CD4-positive, CD25-positive, alpha-beta regulatory T cell (primary cell): ENCODE data around the gene TPPP2. TPM values are rescaled to one million over a fixed set of nuclear protein-coding genes. Genes with fewer than 3 reads are reported as not detected.
"Not testable (repeated sequence)": the region's sequence is repeated elsewhere in the genome, so short reads cannot be mapped to it uniquely, and the experiment has no call there.

Experiments
- ATAC-seq, 2 donors: fragments of 150-1000 bp; cut with Tn5 transposase; one replicate each; pipeline ENCODE4 v1.10.0; 2021; ENCODE audit warnings: low read depth in 2 of 2, moderate number of reproducible peaks in 2 of 2, moderate library complexity in 1 of 2
- DNase-seq, 3 donors: peaks; one replicate each; pipeline versions ENCODE4 v3.0.0 to v3.0.0-alpha.2; 2012 to 2022; ENCODE audit warnings: mixed read lengths in 1 of 3
- H3K27ac ChIP-seq: one replicate; pipeline ENCODE4 v1.7.0; 2013; ENCODE audit warnings: mild to moderate bottlenecking, low read length; ENCODE audit not compliant: insufficient read depth, poor library complexity, severe bottlenecking
- H3K27me3 ChIP-seq: one replicate; pipeline ENCODE4 v1.7.0; 2013; ENCODE audit warnings: low read length; ENCODE audit not compliant: control insufficient read depth, insufficient read depth
- H3K36me3 ChIP-seq: one replicate; pipeline ENCODE4 v1.7.0; 2013; ENCODE audit warnings: mild to moderate bottlenecking, low read length, moderate library complexity; ENCODE audit not compliant: control insufficient read depth, insufficient read depth
- H3K4me1 ChIP-seq: 2 replicates; pipeline ENCODE4 v1.7.0; 2013; ENCODE audit warnings: mild to moderate bottlenecking, low read length; ENCODE audit not compliant: insufficient read depth, control insufficient read depth, poor library complexity, severe bottlenecking
- H3K4me3 ChIP-seq: one replicate; pipeline ENCODE4 v1.7.0; 2013; ENCODE audit warnings: low read depth, mild to moderate bottlenecking, low read length, moderate library complexity
- H3K9me3 ChIP-seq, 2 experiments: 1 replicate in 1 of 2; 2 replicates in 1 of 2; pipeline ENCODE4 v1.7.0; 2013; ENCODE audit warnings: low read length in 2 of 2, mild to moderate bottlenecking in 1 of 2, moderate library complexity in 1 of 2; ENCODE audit not compliant: control insufficient read depth in 2 of 2
- H3K27ac Mint-ChIP-seq, 3 donors: one replicate each; pipeline ENCODE4 v1.8.0; 2020 to 2022; ENCODE audit warnings: mild to moderate bottlenecking in 3 of 3, mixed read lengths in 3 of 3, moderate library complexity in 2 of 3
- H3K27me3 Mint-ChIP-seq: one replicate; pipeline ENCODE4 v1.8.0; 2022; ENCODE audit warnings: mild to moderate bottlenecking, mixed read lengths
- H3K36me3 Mint-ChIP-seq: one replicate; pipeline ENCODE4 v1.8.0; 2020; ENCODE audit warnings: mixed read lengths
- H3K4me1 Mint-ChIP-seq, 4 donors: one replicate each; pipeline ENCODE4 v1.8.0; 2020 to 2022; ENCODE audit warnings: mixed read lengths in 4 of 4, mild to moderate bottlenecking in 1 of 4
- H3K4me3 Mint-ChIP-seq, 4 donors: one replicate each; pipeline ENCODE4 v1.8.0; 2020 to 2022; ENCODE audit warnings: mild to moderate bottlenecking in 4 of 4, mixed read lengths in 4 of 4, moderate library complexity in 3 of 4
- H3K9me3 Mint-ChIP-seq, 7 donors: one replicate each; pipeline ENCODE4 v1.8.0; 2020 to 2022; ENCODE audit warnings: mixed read lengths in 7 of 7, mild to moderate bottlenecking in 3 of 7, moderate library complexity in 2 of 7
- polyA plus RNA-seq, 4 donors: library from polyadenylated mRNA; unstranded; fragments of 300-500 nt; fragmentation: Illumina TruSeq; gene quantifications; one replicate each; pipeline ENCODE4 v1.2.3, GENCODE V29; 2021
- total RNA-seq: library from RNA; stranded (reverse); gene quantifications from one replicate; pipeline ENCODE4 v1.2.3, GENCODE V29; 2022

Gene TPPP2
- total and polyA plus RNA-seq, 5 donors from 2014 or later = not detected

DNA sequence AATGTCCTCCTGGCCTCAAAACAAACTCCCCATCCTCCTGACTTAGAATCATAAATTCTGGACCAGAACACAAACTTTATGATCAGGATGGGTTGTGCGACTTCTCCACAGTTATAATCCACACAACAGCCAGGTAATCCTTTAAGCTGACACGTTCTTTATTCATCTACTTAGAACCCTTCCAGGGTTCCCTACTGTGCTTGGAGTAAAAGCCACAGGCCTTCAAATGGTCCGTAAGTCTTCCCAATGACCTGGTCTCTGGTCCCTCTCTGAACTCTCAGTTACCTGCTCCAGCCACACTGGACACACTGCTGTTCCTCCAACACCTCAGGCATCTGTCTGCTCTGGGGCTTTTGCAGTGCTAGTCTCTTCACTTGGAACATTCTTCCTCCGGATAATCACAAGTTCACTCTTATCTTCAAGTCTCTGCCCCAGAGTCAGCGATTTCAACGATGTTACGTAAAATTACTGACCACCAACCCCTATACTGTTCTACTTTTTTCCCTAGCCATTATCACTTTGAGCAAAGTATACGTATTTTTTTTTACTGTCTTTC, 10.4 kb downstream of the TPPP2 start:
- no peak overlapping the region for H3K4me3 Mint-ChIP-seq
- H3K4me3 ChIP-seq = no peak overlapping the region
- H3K36me3 Mint-ChIP-seq = no peaks in the 10 kb centered on the region
- peaks cover 17% of the 10 kb centered on the region for H3K27me3 Mint-ChIP-seq
- peaks cover 8% of the 10 kb centered on the region for H3K27me3 ChIP-seq
- peaks cover 0 to 1% (median 0%) of the 10 kb centered on the region in 7 donors for H3K9me3 Mint-ChIP-seq
- H3K36me3 ChIP-seq = no peaks in the 10 kb centered on the region
- peak overlapping the region in 1 of 3 donors; percentile 33 for H3K27ac Mint-ChIP-seq
- no peaks in the 10 kb centered on the region for H3K9me3 ChIP-seq
- ATAC-seq = no peak
- no peak overlapping the region for H3K27ac ChIP-seq
- H3K4me1 Mint-ChIP-seq = peaks cover 0 to 8% (median 3%) of the 10 kb centered on the region in 4 donors
- DNase-seq = no peak
- H3K4me1 ChIP-seq = peaks cover 4% of the 10 kb centered on the region

DNA sequence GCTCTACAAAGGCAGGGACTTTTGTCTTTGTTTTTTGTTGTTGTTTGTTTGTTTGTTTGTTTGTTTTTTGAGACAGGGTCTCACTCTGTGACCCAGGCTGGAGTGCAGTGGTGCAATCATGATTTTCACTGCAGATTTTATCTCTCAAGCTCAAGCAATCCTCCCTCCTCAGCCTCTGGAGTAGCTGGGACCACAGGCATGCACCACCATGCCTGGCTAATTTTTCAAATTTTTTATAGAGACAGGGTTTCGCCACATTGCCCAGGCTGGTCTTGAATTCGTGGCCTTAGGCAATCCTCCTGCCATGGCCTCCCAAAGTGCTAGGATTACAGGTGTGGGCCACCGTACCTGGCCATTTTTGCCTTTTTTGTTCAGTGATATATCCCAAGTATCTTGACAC, 10.9 kb downstream of the TPPP2 start:
- not testable (repeated sequence) for H3K4me3 ChIP-seq, H3K27ac ChIP-seq, ATAC-seq, H3K4me3 Mint-ChIP-seq, H3K36me3 ChIP-seq, H3K4me1 ChIP-seq, DNase-seq, H3K9me3 ChIP-seq, H3K27me3 ChIP-seq, H3K9me3 Mint-ChIP-seq, H3K4me1 Mint-ChIP-seq, H3K36me3 Mint-ChIP-seq, H3K27ac Mint-ChIP-seq
- peaks cover 21% of the 10 kb centered on the region for H3K27me3 Mint-ChIP-seq

DNA sequence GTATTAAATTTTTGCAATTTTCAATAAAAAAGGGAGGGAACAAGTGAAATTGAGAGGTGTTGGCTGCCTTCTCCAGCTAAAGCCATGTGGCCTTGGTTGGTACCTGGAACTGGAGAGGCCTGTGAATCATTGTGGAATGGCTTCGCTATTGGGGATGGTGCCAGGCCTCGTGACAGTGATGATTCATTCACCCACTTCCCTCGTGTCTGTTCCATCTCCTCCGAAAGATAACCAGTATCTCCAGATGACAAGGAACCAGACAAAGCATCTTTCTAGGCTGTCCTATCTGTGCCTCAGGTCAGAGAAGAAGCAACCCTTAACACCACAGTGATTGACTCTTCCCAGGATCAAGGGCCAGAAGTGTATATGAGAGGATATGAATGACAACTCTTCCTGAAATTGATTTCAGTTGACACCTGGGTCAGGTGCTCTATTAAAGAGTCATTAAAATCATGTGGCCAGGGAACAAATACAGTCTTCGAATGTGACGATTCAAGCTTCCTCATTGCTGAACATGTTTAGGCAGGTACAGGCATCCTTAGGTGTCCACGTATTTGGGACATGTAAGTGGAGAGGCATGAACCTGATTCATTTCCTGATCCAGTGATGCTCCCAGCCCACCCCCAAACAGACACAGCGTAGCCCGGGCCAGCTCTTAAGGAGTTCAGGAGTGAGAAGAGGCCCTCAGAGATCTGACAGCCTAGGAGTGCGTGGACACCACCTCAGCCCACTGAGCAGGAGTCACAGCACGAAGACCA, 11.8 kb downstream of the TPPP2 start, which contains the start of gene RNASE7:
Gene RNASE7 (plus strand): TSS at position 687 of the 758 bp plus-strand sequence. CDS start 631 bp downstream, outside the sequence.
- Histone ChIP-seq H3K4me3 (no peak within 1 kb of the TSS), H3K9me3 (no peaks in the 10 kb centered on the region), H3K36me3 (no peaks in the 10 kb centered on the region), H3K27me3 (peaks cover 14% of the 10 kb centered on the region), H3K27ac (no peak within 1 kb of the TSS), H3K4me1 (peaks cover 4% of the 10 kb centered on the region)
- Mint-ChIP-seq H3K4me1 (peaks cover 0 to 8% (median 3%) of the 10 kb centered on the region in 4 donors), H3K9me3 (peaks cover 0 to 1% (median 0%) of the 10 kb centered on the region in 7 donors), H3K27me3 (peaks cover 21% of the 10 kb centered on the region), H3K4me3 (no peak within 1 kb of the TSS), H3K36me3 (no peaks in the 10 kb centered on the region), H3K27ac (no peak within 1 kb of the TSS)
- DNase-seq (no peak), ATAC-seq (no peak)

DNA sequence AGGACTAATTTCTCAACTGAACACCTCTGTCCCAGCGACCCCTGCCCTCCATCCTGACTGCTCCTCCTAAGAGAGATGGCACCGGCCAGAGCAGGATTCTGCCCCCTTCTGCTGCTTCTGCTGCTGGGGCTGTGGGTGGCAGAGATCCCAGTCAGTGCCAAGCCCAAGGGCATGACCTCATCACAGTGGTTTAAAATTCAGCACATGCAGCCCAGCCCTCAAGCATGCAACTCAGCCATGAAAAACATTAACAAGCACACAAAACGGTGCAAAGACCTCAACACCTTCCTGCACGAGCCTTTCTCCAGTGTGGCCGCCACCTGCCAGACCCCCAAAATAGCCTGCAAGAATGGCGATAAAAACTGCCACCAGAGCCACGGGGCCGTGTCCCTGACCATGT, 12.9 kb downstream of the TPPP2 start:
- Histone ChIP-seq H3K36me3 (no peaks in the 10 kb centered on the region), H3K27ac (no peak overlapping the region), H3K27me3 (peaks cover 12% of the 10 kb centered on the region), H3K9me3 (no peaks in the 10 kb centered on the region), H3K4me3 (no peak overlapping the region), H3K4me1 (peaks cover 4% of the 10 kb centered on the region)
- no peaks in the 10 kb centered on the region for H3K36me3 Mint-ChIP-seq
- peaks cover 0 to 1% (median 0%) of the 10 kb centered on the region in 7 donors for H3K9me3 Mint-ChIP-seq
- no peak overlapping the region for H3K4me3 Mint-ChIP-seq
- H3K27ac Mint-ChIP-seq = no peak overlapping the region
- peaks cover 28% of the 10 kb centered on the region for H3K27me3 Mint-ChIP-seq
- no peak for ATAC-seq
- H3K4me1 Mint-ChIP-seq = peaks cover 0 to 8% (median 3%) of the 10 kb centered on the region in 4 donors
- DNase-seq = no peak

DNA sequence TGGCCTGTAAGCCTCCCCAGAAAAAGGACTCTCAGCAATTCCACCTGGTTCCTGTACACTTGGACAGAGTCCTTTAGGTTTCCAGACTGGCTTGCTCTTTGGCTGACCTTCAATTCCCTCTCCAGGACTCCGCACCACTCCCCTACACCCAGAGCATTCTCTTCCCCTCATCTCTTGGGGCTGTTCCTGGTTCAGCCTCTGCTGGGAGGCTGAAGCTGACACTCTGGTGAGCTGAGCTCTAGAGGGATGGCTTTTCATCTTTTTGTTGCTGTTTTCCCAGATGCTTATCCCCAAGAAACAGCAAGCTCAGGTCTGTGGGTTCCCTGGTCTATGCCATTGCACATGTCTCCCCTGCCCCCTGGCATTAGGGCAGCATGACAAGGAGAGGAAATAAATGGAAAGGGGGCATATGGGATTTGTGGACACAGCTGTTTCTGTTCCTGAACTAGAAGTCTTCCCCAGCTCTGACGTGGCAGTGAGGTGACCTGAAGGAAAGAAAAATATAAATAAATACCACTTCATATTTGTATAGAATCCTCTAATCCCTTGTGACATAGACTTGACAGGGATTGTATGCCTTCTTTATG, 13.5 kb downstream of the TPPP2 start:
- Histone ChIP-seq H3K9me3 (no peaks in the 10 kb centered on the region), H3K4me3 (no peak overlapping the region), H3K27me3 (peaks cover 13% of the 10 kb centered on the region), H3K36me3 (no peaks in the 10 kb centered on the region), H3K4me1 (peaks cover 4% of the 10 kb centered on the region), H3K27ac (no peak overlapping the region)
- Mint-ChIP-seq H3K9me3 (peaks cover 0 to 1% (median 0%) of the 10 kb centered on the region in 7 donors), H3K27me3 (peaks cover 31% of the 10 kb centered on the region), H3K36me3 (no peaks in the 10 kb centered on the region), H3K4me1 (peaks cover 0 to 8% (median 3%) of the 10 kb centered on the region in 4 donors), H3K27ac (no peak overlapping the region), H3K4me3 (no peak overlapping the region)
- ATAC-seq = no peak
- DNase-seq = no peak

DNA sequence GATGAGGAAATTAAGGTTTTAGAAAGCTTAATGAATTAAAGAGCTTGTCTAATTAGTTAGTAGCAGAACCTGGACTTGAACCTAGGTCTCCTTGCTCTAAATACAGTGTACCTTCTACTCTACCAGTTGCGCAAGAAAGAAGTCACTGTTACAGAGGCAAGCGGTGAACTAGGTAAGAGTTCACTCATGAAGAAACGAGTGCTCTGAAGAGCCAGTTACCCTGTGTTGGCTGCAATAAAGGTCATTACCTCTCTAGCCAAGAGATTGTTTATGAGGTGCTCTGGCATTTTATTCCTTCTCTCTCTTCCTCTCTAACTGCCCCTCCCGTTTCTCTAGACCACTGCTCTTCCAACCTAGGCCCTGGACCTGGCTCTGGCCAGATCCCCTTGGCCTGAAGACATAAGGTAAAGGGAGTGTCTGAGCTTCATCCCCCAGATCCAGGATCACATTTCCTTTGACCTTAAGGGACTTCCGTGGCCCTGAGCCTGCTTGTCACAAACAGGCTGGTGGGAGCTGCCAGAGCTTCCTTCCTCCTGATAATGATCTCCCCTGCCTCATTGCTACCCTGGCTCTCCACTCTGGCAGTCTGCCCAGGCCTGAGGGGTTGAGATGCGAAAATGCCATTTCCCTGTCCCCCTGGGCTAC, 14.1 kb downstream of the TPPP2 start:
- Histone ChIP-seq H3K4me1 (peaks cover 4% of the 10 kb centered on the region), H3K27ac (no peak overlapping the region), H3K36me3 (no peaks in the 10 kb centered on the region), H3K9me3 (no peaks in the 10 kb centered on the region), H3K27me3 (peaks cover 13% of the 10 kb centered on the region), H3K4me3 (no peak overlapping the region)
- Mint-ChIP-seq H3K4me1 (peaks cover 0 to 8% (median 3%) of the 10 kb centered on the region in 4 donors), H3K9me3 (peaks cover 0 to 1% (median 0%) of the 10 kb centered on the region in 7 donors), H3K27ac (no peak overlapping the region), H3K4me3 (peak overlapping the region in 1 of 4 donors; percentile 21), H3K27me3 (peaks cover 32% of the 10 kb centered on the region), H3K36me3 (no peaks in the 10 kb centered on the region)
- ATAC-seq = no peak
- DNase-seq = no peak

DNA sequence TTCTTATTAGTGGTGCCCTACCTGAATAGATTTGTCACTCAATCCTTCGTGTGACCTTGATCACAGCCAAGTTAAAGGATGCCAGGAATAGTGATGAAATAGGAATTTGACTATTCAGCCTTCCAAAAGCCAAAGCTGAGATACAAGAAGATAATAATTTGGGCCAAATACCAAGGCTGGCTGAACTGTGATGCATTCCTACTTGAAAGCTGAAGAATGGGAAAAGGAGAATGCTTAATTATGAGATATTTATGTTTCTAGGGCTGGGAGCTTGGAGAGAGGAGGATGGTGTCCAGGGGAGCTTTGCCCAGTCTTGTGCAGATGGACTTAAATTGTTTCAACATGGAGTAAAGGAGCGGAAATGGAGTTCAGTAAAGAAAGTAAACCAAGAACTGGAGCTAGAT, 17.4 kb downstream of the TPPP2 start:
- no peak overlapping the region for H3K27ac Mint-ChIP-seq
- ATAC-seq = no peak
- peaks cover 0 to 8% (median 3%) of the 10 kb centered on the region in 4 donors for H3K4me1 Mint-ChIP-seq
- H3K36me3 Mint-ChIP-seq = no peaks in the 10 kb centered on the region
- no peak for DNase-seq
- no peak overlapping the region for H3K4me3 ChIP-seq
- peaks cover 15% of the 10 kb centered on the region for H3K27me3 ChIP-seq
- peaks cover 0 to 1% (median 0%) of the 10 kb centered on the region in 7 donors for H3K9me3 Mint-ChIP-seq
- H3K27ac ChIP-seq = no peak overlapping the region
- peaks cover 4% of the 10 kb centered on the region for H3K4me1 ChIP-seq
- H3K27me3 Mint-ChIP-seq = peaks cover 39% of the 10 kb centered on the region
- no peak overlapping the region for H3K4me3 Mint-ChIP-seq
- no peaks in the 10 kb centered on the region for H3K36me3 ChIP-seq
- H3K9me3 ChIP-seq = no peaks in the 10 kb centered on the region
